ENCODE data around the gene DDX10. TPM values are rescaled to one million over a fixed set of nuclear protein-coding genes. Genes with fewer than 3 reads are reported as not detected.

Gene DDX10
- total RNA-seq, 1 donor from 2014 or later = 32.2 TPM

GRCh38 chr11:108796551-108796950, 131.7 kb downstream of the DDX10 start:
- no peak overlapping the region for H3K4me3 Mint-ChIP-seq (ENCODE audit: unreplicated experiment)
- Histone ChIP-seq H3K9ac (ENCODE audit: low read length) (no peak overlapping the region), H3K79me2 (ENCODE audit: insufficient read depth, low read length) (peaks cover 42% of the 10 kb centered on the region), H3K4me2 (ENCODE audit: low read length) (no peak overlapping the region), H3K9me3 (ENCODE audit: insufficient read depth, low read depth, low read length) (no peaks in the 10 kb centered on the region), H2AFZ (ENCODE audit: low read depth, low read length) (no peak overlapping the region), H3K4me3 (ENCODE audit: insufficient read depth, low read depth, low read length) (no peak overlapping the region), H3K27ac (ENCODE audit: low read depth, low read length) (no peak overlapping the region), H3K4me1 (ENCODE audit: insufficient read depth, low read length) (no peaks in the 10 kb centered on the region), H3K27me3 (ENCODE audit: insufficient read depth, low read length) (no peaks in the 10 kb centered on the region), H3K36me3 (ENCODE audit: insufficient read depth, low read length) (no peaks in the 10 kb centered on the region), H4K20me1 (ENCODE audit: insufficient read depth, low read length) (no peaks in the 10 kb centered on the region)
- H3K4me1 Mint-ChIP-seq (ENCODE audit: low read depth, unreplicated experiment) = no peaks in the 10 kb centered on the region
- no peaks in the 10 kb centered on the region for H3K27me3 Mint-ChIP-seq (ENCODE audit: low read depth, unreplicated experiment)
- no peaks in the 10 kb centered on the region for H3K9me3 Mint-ChIP-seq (ENCODE audit: unreplicated experiment)
- H3K36me3 Mint-ChIP-seq (ENCODE audit: low read depth, unreplicated experiment) = no peaks in the 10 kb centered on the region
- FAIRE-seq = no peak
- TF ChIP-seq EZH2 (IDR thresholded peaks at IDR 0.05; ENCODE audit: insufficient read depth, low read length) (no peak), CTCF (IDR thresholded peaks at IDR 0.05; ENCODE audit: insufficient read depth, low read depth, low read length) (no peak)
- no peak for DNase-seq (ENCODE audit: low read depth)
- no peak overlapping the region for H3K27ac Mint-ChIP-seq (ENCODE audit: unreplicated experiment)

GRCh38 chr11:108797578-108798100, 132.8 kb downstream of the DDX10 start:
- peak; percentile 67 for FAIRE-seq
- H3K4me1 Mint-ChIP-seq (ENCODE audit: low read depth, unreplicated experiment) = no peaks in the 10 kb centered on the region
- Histone ChIP-seq H3K36me3 (ENCODE audit: insufficient read depth, low read length) (no peaks in the 10 kb centered on the region), H3K79me2 (ENCODE audit: insufficient read depth, low read length) (peaks cover 41% of the 10 kb centered on the region), H3K27ac (ENCODE audit: low read depth, low read length) (no peak overlapping the region), H3K27me3 (ENCODE audit: insufficient read depth, low read length) (no peaks in the 10 kb centered on the region), H4K20me1 (ENCODE audit: insufficient read depth, low read length) (no peaks in the 10 kb centered on the region), H3K4me1 (ENCODE audit: insufficient read depth, low read length) (no peaks in the 10 kb centered on the region), H2AFZ (ENCODE audit: low read depth, low read length) (no peak overlapping the region), H3K4me2 (ENCODE audit: low read length) (no peak overlapping the region), H3K9me3 (ENCODE audit: insufficient read depth, low read depth, low read length) (no peaks in the 10 kb centered on the region), H3K4me3 (ENCODE audit: insufficient read depth, low read depth, low read length) (no peak overlapping the region), H3K9ac (ENCODE audit: low read length) (no peak overlapping the region)
- DNase-seq (ENCODE audit: low read depth) = no peak
- H3K9me3 Mint-ChIP-seq (ENCODE audit: unreplicated experiment) = no peaks in the 10 kb centered on the region
- H3K36me3 Mint-ChIP-seq (ENCODE audit: low read depth, unreplicated experiment) = no peaks in the 10 kb centered on the region
- H3K4me3 Mint-ChIP-seq (ENCODE audit: unreplicated experiment) = no peak overlapping the region
- no peaks in the 10 kb centered on the region for H3K27me3 Mint-ChIP-seq (ENCODE audit: low read depth, unreplicated experiment)
- H3K27ac Mint-ChIP-seq (ENCODE audit: unreplicated experiment) = no peak overlapping the region
- TF ChIP-seq EZH2 (IDR thresholded peaks at IDR 0.05; ENCODE audit: insufficient read depth, low read length) = no peak
- TF ChIP-seq CTCF (IDR thresholded peaks at IDR 0.05; ENCODE audit: insufficient read depth, low read depth, low read length) = no peak

DNA sequence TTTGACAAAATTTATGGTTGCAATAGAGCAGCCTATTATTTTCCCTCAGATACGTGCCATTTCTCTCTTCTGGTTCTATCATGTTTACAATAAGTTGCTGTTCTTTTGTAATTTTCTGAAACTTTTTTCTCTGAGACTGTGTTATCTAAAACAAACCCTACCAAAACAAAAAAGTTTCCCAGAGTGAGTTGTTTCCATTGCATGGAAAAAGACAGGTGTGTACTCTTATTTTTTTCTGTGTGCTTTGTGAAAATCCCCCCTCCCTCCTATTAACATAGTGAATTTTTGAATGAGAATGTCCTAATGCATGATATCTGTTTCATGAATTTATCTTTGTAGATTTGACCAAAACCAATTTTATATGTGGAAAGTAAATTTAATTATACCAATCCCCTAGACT, 137.6 kb downstream of the DDX10 start:
- no peaks in the 10 kb centered on the region for H3K27me3 Mint-ChIP-seq (ENCODE audit: low read depth, unreplicated experiment)
- H3K27ac Mint-ChIP-seq (ENCODE audit: unreplicated experiment) = no peak overlapping the region
- H2AFZ ChIP-seq (ENCODE audit: low read depth, low read length) = no peak overlapping the region
- H3K9me3 Mint-ChIP-seq (ENCODE audit: unreplicated experiment) = no peaks in the 10 kb centered on the region
- peaks cover 23% of the 10 kb centered on the region for H3K79me2 ChIP-seq (ENCODE audit: insufficient read depth, low read length)
- FAIRE-seq = no peak
- H3K27me3 ChIP-seq (ENCODE audit: insufficient read depth, low read length) = no peaks in the 10 kb centered on the region
- H3K36me3 Mint-ChIP-seq (ENCODE audit: low read depth, unreplicated experiment) = no peaks in the 10 kb centered on the region
- H3K4me3 ChIP-seq (ENCODE audit: insufficient read depth, low read depth, low read length) = no peak overlapping the region
- no peak for DNase-seq (ENCODE audit: low read depth)
- no peak overlapping the region for H3K27ac ChIP-seq (ENCODE audit: low read depth, low read length)
- TF ChIP-seq CTCF (IDR thresholded peaks at IDR 0.05; ENCODE audit: insufficient read depth, low read depth, low read length) = no peak
- TF ChIP-seq EZH2 (IDR thresholded peaks at IDR 0.05; ENCODE audit: insufficient read depth, low read length) = no peak
- peaks cover 8% of the 10 kb centered on the region for H3K4me1 Mint-ChIP-seq (ENCODE audit: low read depth, unreplicated experiment)
- no peak overlapping the region for H3K9ac ChIP-seq (ENCODE audit: low read length)
- no peaks in the 10 kb centered on the region for H3K9me3 ChIP-seq (ENCODE audit: insufficient read depth, low read depth, low read length)
- H3K4me3 Mint-ChIP-seq (ENCODE audit: unreplicated experiment) = no peak overlapping the region
- H4K20me1 ChIP-seq (ENCODE audit: insufficient read depth, low read length) = no peaks in the 10 kb centered on the region
- no peaks in the 10 kb centered on the region for H3K36me3 ChIP-seq (ENCODE audit: insufficient read depth, low read length)
- H3K4me1 ChIP-seq (ENCODE audit: insufficient read depth, low read length) = peaks cover 9% of the 10 kb centered on the region
- no peak overlapping the region for H3K4me2 ChIP-seq (ENCODE audit: low read length)
